ENCODE results near the gene RBM4.
A peak's percentile ranks its signal among the peaks of the same experiment; 100 is the strongest.

RBM4 gene

GRCh38 chr11:66693356-66694055 lies 55.0 kb downstream of the RBM4 start:
- Histone ChIP-seq H3K4me2 (ENCODE audit: insufficient read depth, low read length) (no peak overlapping the region), H3K4me3 (ENCODE audit: low read depth in 1 of 2, low read length in 2 of 2) (no peak overlapping the region), H3K79me2 (ENCODE audit: insufficient read depth, low read length) (no peaks in the 10 kb centered on the region), H3K4me1 (ENCODE audit: insufficient read depth, low read length) (peaks cover 4% of the 10 kb centered on the region), H3K9me3 (ENCODE audit: insufficient read depth, low read length, severe bottlenecking) (no peaks in the 10 kb centered on the region), H4K20me1 (ENCODE audit: insufficient read depth, low read length) (0 out of 2 replicates have a peak, but pooled peaks cover 5% of the 10 kb centered on the region), H3K27ac (ENCODE audit: low read length) (no peak overlapping the region), H3K36me3 (ENCODE audit: insufficient read depth, low read length) (no peaks in the 10 kb centered on the region), H3K27me3 (ENCODE audit: insufficient read depth, low read length, poor library complexity) (no peaks in the 10 kb centered on the region), H3K9ac (ENCODE audit: low read depth, low read length) (no peak overlapping the region), H2AFZ (ENCODE audit: low read depth, low read length) (no peak overlapping the region)
- ATAC-seq (ENCODE audit: insufficient read depth, low read depth): no peak
- TF ChIP-seq, protein P1, sequence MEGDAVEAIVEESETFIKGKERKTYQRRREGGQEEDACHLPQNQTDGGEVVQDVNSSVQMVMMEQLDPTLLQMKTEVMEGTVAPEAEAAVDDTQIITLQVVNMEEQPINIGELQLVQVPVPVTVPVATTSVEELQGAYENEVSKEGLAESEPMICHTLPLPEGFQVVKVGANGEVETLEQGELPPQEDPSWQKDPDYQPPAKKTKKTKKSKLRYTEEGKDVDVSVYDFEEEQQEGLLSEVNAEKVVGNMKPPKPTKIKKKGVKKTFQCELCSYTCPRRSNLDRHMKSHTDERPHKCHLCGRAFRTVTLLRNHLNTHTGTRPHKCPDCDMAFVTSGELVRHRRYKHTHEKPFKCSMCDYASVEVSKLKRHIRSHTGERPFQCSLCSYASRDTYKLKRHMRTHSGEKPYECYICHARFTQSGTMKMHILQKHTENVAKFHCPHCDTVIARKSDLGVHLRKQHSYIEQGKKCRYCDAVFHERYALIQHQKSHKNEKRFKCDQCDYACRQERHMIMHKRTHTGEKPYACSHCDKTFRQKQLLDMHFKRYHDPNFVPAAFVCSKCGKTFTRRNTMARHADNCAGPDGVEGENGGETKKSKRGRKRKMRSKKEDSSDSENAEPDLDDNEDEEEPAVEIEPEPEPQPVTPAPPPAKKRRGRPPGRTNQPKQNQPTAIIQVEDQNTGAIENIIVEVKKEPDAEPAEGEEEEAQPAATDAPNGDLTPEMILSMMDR (IDR thresholded peaks at IDR 0.05; ENCODE audit: borderline replicate concordance, extremely low read depth, low read length, poor library complexity, severe bottlenecking): no peak
- no peak for TF ChIP-seq EZH2 (IDR thresholded peaks at IDR 0.05; ENCODE audit: borderline replicate concordance, low read depth, low read length, severe bottlenecking)
- no peak for DNase-seq

DNA sequence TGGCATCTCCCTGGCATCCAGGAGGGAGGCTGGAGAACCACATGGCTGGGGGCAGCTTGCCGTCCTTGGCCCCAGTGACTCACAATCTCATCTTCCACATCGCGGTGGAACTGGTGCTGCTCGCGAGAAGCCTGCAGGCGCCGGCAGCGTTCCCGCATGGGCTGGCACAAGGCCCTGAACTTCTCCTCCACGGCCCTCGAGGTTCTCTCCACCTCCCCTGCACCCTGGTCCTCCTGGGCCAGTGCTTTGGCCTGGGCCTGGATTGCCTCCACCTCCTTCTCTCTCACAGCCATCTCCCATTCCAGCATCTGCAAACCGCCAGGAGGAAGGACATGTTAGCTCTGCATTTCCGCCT lies 55.5 kb downstream of the RBM4 start:
- H4K20me1 ChIP-seq (ENCODE audit: insufficient read depth, low read length): 0 out of 2 replicates have a peak, but pooled peaks cover 5% of the 10 kb centered on the region
- H3K4me3 ChIP-seq (ENCODE audit: low read depth in 1 of 2, low read length in 2 of 2): no peak overlapping the region
- no peaks in the 10 kb centered on the region for H3K36me3 ChIP-seq (ENCODE audit: insufficient read depth, low read length)
- ATAC-seq (ENCODE audit: insufficient read depth, low read depth) (no peak), DNase-seq (no peak)
- no peak overlapping the region for H2AFZ ChIP-seq (ENCODE audit: low read depth, low read length)
- no peaks in the 10 kb centered on the region for H3K9me3 ChIP-seq (ENCODE audit: insufficient read depth, low read length, severe bottlenecking)
- H3K27ac ChIP-seq (ENCODE audit: low read length): no peak overlapping the region
- no peak overlapping the region for H3K9ac ChIP-seq (ENCODE audit: low read depth, low read length)
- H3K27me3 ChIP-seq (ENCODE audit: insufficient read depth, low read length, poor library complexity): no peaks in the 10 kb centered on the region
- no peak for TF ChIP-seq EZH2 (IDR thresholded peaks at IDR 0.05; ENCODE audit: borderline replicate concordance, low read depth, low read length, severe bottlenecking)
- TF ChIP-seq, protein P1 (IDR thresholded peaks at IDR 0.05; ENCODE audit: borderline replicate concordance, extremely low read depth, low read length, poor library complexity, severe bottlenecking): no peak
- H3K4me1 ChIP-seq (ENCODE audit: insufficient read depth, low read length): peaks cover 4% of the 10 kb centered on the region
- no peak overlapping the region for H3K4me2 ChIP-seq (ENCODE audit: insufficient read depth, low read length)
- H3K79me2 ChIP-seq (ENCODE audit: insufficient read depth, low read length): no peaks in the 10 kb centered on the region

GRCh38 chr11:66694732-66695207 lies 56.3 kb downstream of the RBM4 start:
- no peaks in the 10 kb centered on the region for H3K79me2 ChIP-seq (ENCODE audit: insufficient read depth, low read length)
- TF ChIP-seq, protein P1 (IDR thresholded peaks at IDR 0.05; ENCODE audit: borderline replicate concordance, extremely low read depth, low read length, poor library complexity, severe bottlenecking): peak; percentile 98
- no peak for TF ChIP-seq EZH2 (IDR thresholded peaks at IDR 0.05; ENCODE audit: borderline replicate concordance, low read depth, low read length, severe bottlenecking)
- ATAC-seq (ENCODE audit: insufficient read depth, low read depth) (peak; percentile 86), DNase-seq (peak; percentile 83)
- H3K27ac ChIP-seq (ENCODE audit: low read length): no peak overlapping the region
- no peaks in the 10 kb centered on the region for H3K9me3 ChIP-seq (ENCODE audit: insufficient read depth, low read length, severe bottlenecking)
- no peak overlapping the region for H3K9ac ChIP-seq (ENCODE audit: low read depth, low read length)
- no peak overlapping the region for H3K4me3 ChIP-seq (ENCODE audit: low read depth in 1 of 2, low read length in 2 of 2)
- 0 out of 2 replicates have a peak, but pooled peaks cover 5% of the 10 kb centered on the region for H4K20me1 ChIP-seq (ENCODE audit: insufficient read depth, low read length)
- peak overlapping the region; percentile 15; the same call in 1 of the 2 replicates for H3K4me2 ChIP-seq (ENCODE audit: insufficient read depth, low read length)
- peak overlapping the region; percentile 67 for H2AFZ ChIP-seq (ENCODE audit: low read depth, low read length)
- H3K4me1 ChIP-seq (ENCODE audit: insufficient read depth, low read length): peaks cover 4% of the 10 kb centered on the region
- H3K36me3 ChIP-seq (ENCODE audit: insufficient read depth, low read length): no peaks in the 10 kb centered on the region
- H3K27me3 ChIP-seq (ENCODE audit: insufficient read depth, low read length, poor library complexity): no peaks in the 10 kb centered on the region

Measured in DND-41 (cell line).